Hepatocyte (in vitro differentiated cells): Measurements from ENCODE around the gene HLA-DQA2. TPM values are rescaled to one million over a fixed set of nuclear protein-coding genes. Genes with fewer than 3 reads are reported as not detected.

Experiments used
- DNase-seq: peaks from one replicate; pipeline ENCODE4 v3.0.0-alpha.2; 2016; ENCODE audit warnings: low spot score
- H2AFZ ChIP-seq: fragments of 200-600 bp; sonication (generic); 2 replicates; pipeline ENCODE4 v1.6.0; 2016; ENCODE audit warnings: antibody characterized with exemption, mild to moderate bottlenecking
- H3K27ac ChIP-seq: fragments of 200-600 bp; sonication (generic); 2 replicates; pipeline ENCODE4 v1.5.1; 2016; ENCODE audit warnings: mild to moderate bottlenecking
- H3K27me3 ChIP-seq: fragments of 200-600 bp; sonication (generic); 2 replicates; pipeline ENCODE4 v1.6.1; 2016
- H3K36me3 ChIP-seq: fragments of 200-600 bp; sonication (generic); replicated peaks from 2 replicates; pipeline ENCODE4 v1.5.1; 2016; ENCODE audit warnings: low read depth; ENCODE audit not compliant: insufficient read depth
- H3K4me1 ChIP-seq: fragments of 200-600 bp; sonication (generic); 2 replicates; pipeline ENCODE4 v1.5.1; 2016; ENCODE audit warnings: mild to moderate bottlenecking, moderate library complexity; ENCODE audit not compliant: insufficient read depth
- H3K4me2 ChIP-seq: fragments of 200-600 bp; sonication (generic); 2 replicates; pipeline ENCODE4 v1.6.0; 2016
- H3K4me3 ChIP-seq: fragments of 200-600 bp; sonication (generic); 2 replicates; pipeline ENCODE4 v1.5.1; 2016; ENCODE audit warnings: mild to moderate bottlenecking
- H3K79me2 ChIP-seq: fragments of 200-600 bp; sonication (generic); 2 replicates; pipeline ENCODE4 v1.6.0; 2017; ENCODE audit warnings: mild to moderate bottlenecking
- H3K9me2 ChIP-seq: fragments of 200-600 bp; sonication (generic); replicated peaks from 2 replicates; pipeline ENCODE4 v1.6.0; 2017; ENCODE audit warnings: mild to moderate bottlenecking; ENCODE audit not compliant: insufficient read depth
- H3K9me3 ChIP-seq: fragments of 200-600 bp; sonication (generic); 2 replicates; pipeline ENCODE4 v1.5.1; 2016; ENCODE audit warnings: low read depth, mild to moderate bottlenecking
- H4K20me1 ChIP-seq: fragments of 200-600 bp; sonication (generic); 2 replicates; pipeline ENCODE4 v1.6.0; 2016; ENCODE audit warnings: mild to moderate bottlenecking; ENCODE audit not compliant: insufficient read depth, poor library complexity, severe bottlenecking
- CTCF ChIP-seq: fragments of 200-600 bp; sonication (generic); IDR thresholded peaks from 2 replicates; pipeline ENCODE4 v1.5.1; 2016; ENCODE audit warnings: antibody characterized with exemption, mild to moderate bottlenecking; ENCODE audit not compliant: poor library complexity
- EZH2 ChIP-seq: fragments of 200-600 bp; sonication (generic); IDR thresholded peaks from 2 replicates; pipeline ENCODE4 v1.6.1; 2016; ENCODE audit warnings: antibody characterized with exemption, mild to moderate bottlenecking, borderline replicate concordance
- EZH2phosphoT487 ChIP-seq: fragments of 200-600 bp; sonication (generic); IDR thresholded peaks from one replicate; pipeline ENCODE4 v1.6.1; 2018; ENCODE audit warnings: antibody characterized with exemption, mild to moderate bottlenecking, low read depth, moderate library complexity; ENCODE audit not compliant: unreplicated experiment, severe bottlenecking
- WGBS: methylation state at CpG from one replicate; pipeline ENCODE4 v1.1.6; 2016; ENCODE audit warnings: low lambda C conversion rate; ENCODE audit errors: missing lambda C conversion rate; 5-methylcytosine and 5-hydroxymethylcytosine counted together
- polyA plus RNA-seq: library from polyadenylated mRNA; unstranded; fragments of >200 nt; fragmentation: Nextera tagmentation; extraction: Ambion mirVana; gene quantifications from 2 replicates; pipeline ENCODE4 v1.2.1, GENCODE V29; 2016
- total RNA-seq: library from RNA; depleted of rRNA; stranded (reverse); fragments of >200 nt; gene quantifications from 2 replicates; pipeline ENCODE4 v1.2.3, GENCODE V29; 2014

The HLA-DQA2 gene
- total and polyA plus RNA-seq, 2 experiments from 2014 or later = not detected

- no peaks in the 10 kb centered on the region for H3K36me3 ChIP-seq
- no peak overlapping the region for H3K4me2 ChIP-seq
Measured at GRCh38 chr6:32713241-32713640, 27.9 kb upstream of the HLA-DQA2 start.

GRCh38 chr6:32716396-32716795 lies 24.8 kb upstream of the HLA-DQA2 start:
- Histone ChIP-seq H3K9me3 (no peaks in the 10 kb centered on the region), H4K20me1 (no peaks in the 10 kb centered on the region), H3K4me2 (no peak overlapping the region), H3K27me3 (no peaks in the 10 kb centered on the region), H3K9me2 (no peaks in the 10 kb centered on the region), H2AFZ (no peak overlapping the region), H3K4me1 (no peaks in the 10 kb centered on the region), H3K79me2 (no peaks in the 10 kb centered on the region), H3K27ac (no peak overlapping the region), H3K36me3 (no peaks in the 10 kb centered on the region), H3K4me3 (no peak overlapping the region)
- no peak for TF ChIP-seq EZH2
- no peak for TF ChIP-seq CTCF
- TF ChIP-seq EZH2phosphoT487 = no peak
- DNase-seq = no peak
- WGBS = 90% methylated on average over 3 of the region's 3 CpGs

More at GRCh38 chr6:32713241-32713640, 27.9 kb upstream of the HLA-DQA2 start:
- Histone ChIP-seq H2AFZ (no peak overlapping the region), H3K4me1 (no peaks in the 10 kb centered on the region), H4K20me1 (no peaks in the 10 kb centered on the region), H3K27me3 (no peaks in the 10 kb centered on the region), H3K4me3 (no peak overlapping the region), H3K9me2 (no peaks in the 10 kb centered on the region), H3K27ac (no peak overlapping the region), H3K9me3 (no peaks in the 10 kb centered on the region), H3K79me2 (no peaks in the 10 kb centered on the region)
- no peak for DNase-seq
- TF ChIP-seq CTCF = no peak
- TF ChIP-seq EZH2phosphoT487 = no peak
- no peak for TF ChIP-seq EZH2

GRCh38 chr6:32718879-32719278 lies 22.3 kb upstream of the HLA-DQA2 start:
- Histone ChIP-seq H3K36me3 (no peaks in the 10 kb centered on the region), H3K27ac (no peak overlapping the region), H3K9me3 (no peaks in the 10 kb centered on the region), H3K4me2 (no peak overlapping the region), H3K79me2 (no peaks in the 10 kb centered on the region), H4K20me1 (no peaks in the 10 kb centered on the region), H3K4me3 (no peak overlapping the region), H2AFZ (no peak overlapping the region), H3K27me3 (no peaks in the 10 kb centered on the region), H3K4me1 (no peaks in the 10 kb centered on the region), H3K9me2 (no peaks in the 10 kb centered on the region)
- no peak for TF ChIP-seq CTCF
- TF ChIP-seq EZH2 = no peak
- TF ChIP-seq EZH2phosphoT487 = no peak
- no peak for DNase-seq
- 53% methylated on average over 3 of the region's 3 CpGs for WGBS

GRCh38 chr6:32738126-32738525 lies 3.1 kb upstream of the HLA-DQA2 start:
- WGBS = 43% methylated on average over 2 of the region's 2 CpGs

More at GRCh38 chr6:32738126-32738525, 3.1 kb upstream of the HLA-DQA2 start:
- Histone ChIP-seq H4K20me1 (no peaks in the 10 kb centered on the region), H3K27ac (no peak overlapping the region), H3K4me2 (no peak overlapping the region), H3K27me3 (peaks cover 5% of the 10 kb centered on the region), H3K9me3 (no peaks in the 10 kb centered on the region), H3K4me3 (no peak overlapping the region), H3K4me1 (no peaks in the 10 kb centered on the region), H3K36me3 (no peaks in the 10 kb centered on the region), H3K79me2 (no peaks in the 10 kb centered on the region), H2AFZ (no peak overlapping the region), H3K9me2 (no peaks in the 10 kb centered on the region)
- TF ChIP-seq EZH2phosphoT487 (no peak), CTCF (no peak), EZH2 (no peak)
- DNase-seq = no peak
